ENCODE measurements around the gene MSI2. TPM values are rescaled to one million over a fixed set of nuclear protein-coding genes. Genes with fewer than 3 reads are reported as not detected.

The MSI2 gene
- total and polyA plus RNA-seq, 2 donors (not counting 1 experiment from before 2014, with no cell fraction given): 16.1 to 196 TPM

DNA sequence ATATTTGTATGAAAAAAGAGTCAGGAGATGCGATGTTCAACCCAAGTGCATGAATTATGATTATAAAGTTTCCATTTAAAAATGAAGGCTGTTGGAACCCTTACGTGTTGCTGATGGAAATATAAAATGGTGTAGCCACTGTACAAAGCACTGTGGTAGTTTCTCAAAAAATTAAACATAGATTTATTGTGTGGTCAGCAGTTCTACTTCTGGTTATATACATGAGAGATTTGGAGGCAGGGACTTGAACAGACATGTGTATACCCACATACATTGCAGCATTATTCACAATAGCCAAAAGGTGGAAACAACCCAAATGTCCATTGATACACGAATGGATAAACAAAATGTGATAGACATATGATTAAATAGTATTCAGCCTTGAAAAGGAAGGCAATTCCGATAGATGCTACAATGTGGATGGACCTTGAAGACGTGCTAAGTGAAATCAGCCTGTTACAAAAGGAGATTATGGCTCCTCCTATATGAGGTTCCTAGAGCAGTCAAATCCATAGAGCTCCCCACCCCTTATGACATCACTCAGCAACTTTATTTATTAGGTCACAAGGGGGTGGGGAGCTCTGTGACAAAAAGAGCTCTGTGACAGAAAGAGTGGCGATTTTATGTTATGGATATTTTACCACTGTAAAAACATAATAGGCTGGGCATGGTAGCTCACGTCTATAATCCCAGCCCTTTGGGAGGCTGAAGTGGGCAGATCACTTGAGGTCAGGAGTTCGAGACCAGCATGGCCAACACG is 106.7 kb downstream of the MSI2 start:
- Mint-ChIP-seq H3K4me3 (no peak overlapping the region), H3K9me3 (ENCODE audit: insufficient read depth) (no peaks in the 10 kb centered on the region), H3K27ac (no peak overlapping the region), H3K4me1 (peaks cover 46% of the 10 kb centered on the region), H3K27me3 (no peaks in the 10 kb centered on the region)
- CTCF ChIA-PET: interaction anchor here (1.4 kb wide), 1 partner anchor 235 kb away, joined by 3 read pairs; no protein-coding TSS in a partner anchor
- Histone ChIP-seq H4K20me1 (ENCODE audit: control insufficient read depth, insufficient read depth, low read length, poor library complexity, severe bottlenecking) (peaks cover 59% of the 10 kb centered on the region), H3K27me3 (replicated peaks in 1 of 4; ENCODE audit: control extremely low read depth in 1 of 4, control insufficient read depth in 3 of 4, insufficient read depth in 4 of 4, low read length in 3 of 4) (no peaks in the 10 kb centered on the region), H3K36me3 (replicated peaks in 1 of 2; ENCODE audit: control extremely low read depth in 1 of 2, control insufficient read depth in 1 of 2, extremely low read depth in 1 of 2, insufficient read depth in 2 of 2, low read length in 1 of 2) (peaks cover 0 to 4% of the 10 kb centered on the region in 2 experiments), H3K9me3 (ENCODE audit: control extremely low read depth in 1 of 3, control insufficient read depth in 2 of 3, insufficient read depth in 1 of 3, low read length in 2 of 3) (no peaks in the 10 kb centered on the region), H3K79me2 (ENCODE audit: control insufficient read depth, insufficient read depth, low read length) (peaks cover 93% of the 10 kb centered on the region), H3K4me3 (ENCODE audit: control extremely low read depth in 1 of 5, extremely low read depth in 1 of 5, insufficient read depth in 1 of 5, low read depth in 2 of 5, low read length in 4 of 5) (no peak overlapping the region), H3K27ac (ENCODE audit: low read length in 2 of 2) (no peak overlapping the region), H3K4me2 (replicated peaks; ENCODE audit: low read depth, low read length, poor library complexity, severe bottlenecking) (no peak overlapping the region), H3K9ac (ENCODE audit: low read length) (no peak overlapping the region), H2AFZ (ENCODE audit: insufficient read depth, low read depth, low read length, poor library complexity, severe bottlenecking) (no peak overlapping the region), H3K4me1 (ENCODE audit: control insufficient read depth in 2 of 2, insufficient read depth in 2 of 2, low read length in 2 of 2) (peaks cover 20 to 30% of the 10 kb centered on the region in 2 donors)
- POLR2A ChIA-PET: interaction anchor here (0.6 kb wide), 1 partner anchor 90 kb away, joined by 5 read pairs; no protein-coding TSS in a partner anchor
- WGBS (ENCODE audit: insufficient coverage): 100% methylated on average over 2 of the region's 9 CpGs
- intact Hi-C loops (cut with micrococcal nuclease): no loop called here
- ATAC-seq (ENCODE audit: low read depth): no peak
- TF ChIP-seq, protein P1, sequence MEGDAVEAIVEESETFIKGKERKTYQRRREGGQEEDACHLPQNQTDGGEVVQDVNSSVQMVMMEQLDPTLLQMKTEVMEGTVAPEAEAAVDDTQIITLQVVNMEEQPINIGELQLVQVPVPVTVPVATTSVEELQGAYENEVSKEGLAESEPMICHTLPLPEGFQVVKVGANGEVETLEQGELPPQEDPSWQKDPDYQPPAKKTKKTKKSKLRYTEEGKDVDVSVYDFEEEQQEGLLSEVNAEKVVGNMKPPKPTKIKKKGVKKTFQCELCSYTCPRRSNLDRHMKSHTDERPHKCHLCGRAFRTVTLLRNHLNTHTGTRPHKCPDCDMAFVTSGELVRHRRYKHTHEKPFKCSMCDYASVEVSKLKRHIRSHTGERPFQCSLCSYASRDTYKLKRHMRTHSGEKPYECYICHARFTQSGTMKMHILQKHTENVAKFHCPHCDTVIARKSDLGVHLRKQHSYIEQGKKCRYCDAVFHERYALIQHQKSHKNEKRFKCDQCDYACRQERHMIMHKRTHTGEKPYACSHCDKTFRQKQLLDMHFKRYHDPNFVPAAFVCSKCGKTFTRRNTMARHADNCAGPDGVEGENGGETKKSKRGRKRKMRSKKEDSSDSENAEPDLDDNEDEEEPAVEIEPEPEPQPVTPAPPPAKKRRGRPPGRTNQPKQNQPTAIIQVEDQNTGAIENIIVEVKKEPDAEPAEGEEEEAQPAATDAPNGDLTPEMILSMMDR (IDR thresholded peaks at IDR 0.05): no peak
- TF ChIP-seq EZH2 (IDR thresholded peaks at IDR 0.05; ENCODE audit: borderline replicate concordance, insufficient read depth, low read depth, low read length, poor library complexity, severe bottlenecking): no peak
- no peak for DNase-seq

DNA sequence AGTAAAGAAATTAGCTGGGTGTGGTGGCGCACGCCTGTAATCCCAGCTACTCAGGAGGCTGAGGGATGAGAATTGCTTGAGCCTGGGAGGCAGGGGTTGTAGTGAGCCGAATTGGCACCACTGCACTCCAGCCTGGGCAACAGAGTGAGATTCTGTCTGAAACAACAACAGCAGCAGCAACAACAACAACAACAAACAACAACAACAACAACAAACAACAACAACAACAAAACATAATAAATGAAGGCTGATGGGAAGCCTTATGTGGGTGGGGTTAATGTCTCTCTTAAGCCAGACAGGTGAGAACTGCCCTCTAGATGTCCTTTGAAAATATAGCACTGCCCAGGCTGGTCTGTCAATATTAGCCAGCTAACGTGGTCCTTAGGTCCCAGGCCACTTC is 107.3 kb downstream of the MSI2 start:
- Mint-ChIP-seq H3K27me3 (no peaks in the 10 kb centered on the region), H3K9me3 (ENCODE audit: insufficient read depth) (no peaks in the 10 kb centered on the region), H3K27ac (no peak overlapping the region), H3K4me3 (no peak overlapping the region), H3K4me1 (peaks cover 41% of the 10 kb centered on the region)
- Histone ChIP-seq H2AFZ (ENCODE audit: insufficient read depth, low read depth, low read length, poor library complexity, severe bottlenecking) (no peak overlapping the region), H3K4me1 (ENCODE audit: control insufficient read depth in 2 of 2, insufficient read depth in 2 of 2, low read length in 2 of 2) (peaks cover 14 to 26% of the 10 kb centered on the region in 2 donors), H3K4me3 (ENCODE audit: control extremely low read depth in 1 of 5, extremely low read depth in 1 of 5, insufficient read depth in 1 of 5, low read depth in 2 of 5, low read length in 4 of 5) (no peak overlapping the region), H3K27me3 (replicated peaks in 1 of 4; ENCODE audit: control extremely low read depth in 1 of 4, control insufficient read depth in 3 of 4, insufficient read depth in 4 of 4, low read length in 3 of 4) (no peaks in the 10 kb centered on the region), H3K4me2 (replicated peaks; ENCODE audit: low read depth, low read length, poor library complexity, severe bottlenecking) (no peak overlapping the region), H3K27ac (ENCODE audit: low read length in 2 of 2) (no peak overlapping the region), H3K79me2 (ENCODE audit: control insufficient read depth, insufficient read depth, low read length) (peaks cover 89% of the 10 kb centered on the region), H3K9ac (ENCODE audit: low read length) (no peak overlapping the region), H4K20me1 (ENCODE audit: control insufficient read depth, insufficient read depth, low read length, poor library complexity, severe bottlenecking) (peaks cover 64% of the 10 kb centered on the region), H3K36me3 (replicated peaks in 1 of 2; ENCODE audit: control extremely low read depth in 1 of 2, control insufficient read depth in 1 of 2, extremely low read depth in 1 of 2, insufficient read depth in 2 of 2, low read length in 1 of 2) (peaks cover 0 to 4% of the 10 kb centered on the region in 2 experiments), H3K9me3 (ENCODE audit: control extremely low read depth in 1 of 3, control insufficient read depth in 2 of 3, insufficient read depth in 1 of 3, low read length in 2 of 3) (no peaks in the 10 kb centered on the region)
- intact Hi-C loops (cut with micrococcal nuclease): no loop called here
- TF ChIP-seq, protein P1 (IDR thresholded peaks at IDR 0.05): no peak
- no peak for TF ChIP-seq EZH2 (IDR thresholded peaks at IDR 0.05; ENCODE audit: borderline replicate concordance, insufficient read depth, low read depth, low read length, poor library complexity, severe bottlenecking)
- ATAC-seq (ENCODE audit: low read depth) (no peak), DNase-seq (no peak)
- CTCF ChIA-PET: interaction anchor here (1.4 kb wide), 1 partner anchor 234 kb away, joined by 3 read pairs; no protein-coding TSS in a partner anchor
- 100% methylated on average over 1 of the region's 4 CpGs for WGBS (ENCODE audit: insufficient coverage)
- POLR2A ChIA-PET: no interaction called here

Data from B cell (primary cell).